Calu3 (cell line): ENCODE data around the gene XIAP. TPM values are rescaled to one million over a fixed set of nuclear protein-coding genes. Genes with fewer than 3 reads are reported as not detected.

Experiments
- BruUV-seq: library from RNA; stranded (reverse); fragments of 400-500 nt; replicated peaks from 2 replicates; lab custom pipeline; 2021; lab: Mats Ljungman, UMichigan
- CTCF ChIA-PET: fragments of 300-600 bp; sonication (Branson Sonifier 250); formaldehyde crosslinking; loops from one replicate; lab custom pipeline; 2022; ENCODE audit warnings: antibody characterized with exemption; lab: Charles Lee
- DNase-seq: peaks from one replicate; pipeline ENCODE4 v3.0.0; 2022
- H3K27ac Mint-ChIP-seq: one replicate; pipeline ENCODE4 v1.8.0; 2022; ENCODE audit warnings: mixed read lengths; ENCODE audit not compliant: unreplicated experiment
- H3K27me3 Mint-ChIP-seq: one replicate; pipeline ENCODE4 v1.8.0; 2022; ENCODE audit warnings: mixed read lengths; ENCODE audit not compliant: unreplicated experiment
- H3K36me3 Mint-ChIP-seq: one replicate; pipeline ENCODE4 v1.8.0; 2022; ENCODE audit warnings: mild to moderate bottlenecking, moderate library complexity, mixed read lengths; ENCODE audit not compliant: insufficient read depth, unreplicated experiment
- H3K4me1 Mint-ChIP-seq: one replicate; pipeline ENCODE4 v1.8.0; 2022; ENCODE audit warnings: mild to moderate bottlenecking, low read depth, mixed read lengths; ENCODE audit not compliant: unreplicated experiment
- H3K4me3 Mint-ChIP-seq: one replicate; pipeline ENCODE4 v1.8.0; 2022; ENCODE audit warnings: mild to moderate bottlenecking, low read depth, moderate library complexity, mixed read lengths; ENCODE audit not compliant: unreplicated experiment
- H3K9me3 Mint-ChIP-seq: one replicate; pipeline ENCODE4 v1.8.0; 2022; ENCODE audit warnings: low read depth, mixed read lengths; ENCODE audit not compliant: unreplicated experiment
- CTCF ChIP-seq: fragments of 200-600 bp; IDR thresholded peaks from one replicate; pipeline ENCODE4 v1.8.0; 2022; ENCODE audit warnings: antibody characterized with exemption; ENCODE audit not compliant: unreplicated experiment
- intact Hi-C: fragments of 100-400 bp; cut with micrococcal nuclease; formaldehyde crosslinking; loops from one replicate; pipeline ENCODE4 v1.10.0; 2022; ENCODE audit not compliant: unreplicated experiment
- total RNA-seq: library from RNA; stranded (reverse); gene quantifications from 2 replicates; pipeline ENCODE4 v1.2.3, GENCODE V29; 2022

XIAP gene
- total RNA-seq, 1 experiment from 2014 or later = 62.8 TPM

- intact Hi-C loops = no loop called here
- Mint-ChIP-seq H3K27me3 (no peaks in the 10 kb centered on the region), H3K4me3 (no peak overlapping the region), H3K9me3 (no peaks in the 10 kb centered on the region), H3K27ac (no peak overlapping the region), H3K4me1 (no peaks in the 10 kb centered on the region), H3K36me3 (no peaks in the 10 kb centered on the region)
- DNase-seq = no peak
- TF ChIP-seq CTCF = no peak
- CTCF ChIA-PET = no interaction called here
- BruUV-seq = no TSS peak
Observed at GRCh38 chrX:123943074-123943473, 83.2 kb downstream of the XIAP start.

- H3K27ac Mint-ChIP-seq = no peak overlapping the region
- no peak for DNase-seq
- H3K36me3 Mint-ChIP-seq = no peaks in the 10 kb centered on the region
- H3K27me3 Mint-ChIP-seq = no peaks in the 10 kb centered on the region
- no peaks in the 10 kb centered on the region for H3K4me1 Mint-ChIP-seq
- no peaks in the 10 kb centered on the region for H3K9me3 Mint-ChIP-seq
- BruUV-seq = no TSS peak
- H3K4me3 Mint-ChIP-seq = no peak overlapping the region
- TF ChIP-seq CTCF = no peak
- intact Hi-C loops = no loop called here
- CTCF ChIA-PET = no interaction called here
Observed at GRCh38 chrX:123943488-123943887, 83.6 kb downstream of the XIAP start.

GRCh38 chrX:123949846-123950245 is 90.0 kb downstream of the XIAP start:
- no peak overlapping the region for H3K27ac Mint-ChIP-seq
- TF ChIP-seq CTCF = no peak
- intact Hi-C loops = no loop called here
- peaks cover 3% of the 10 kb centered on the region for H3K9me3 Mint-ChIP-seq
- H3K4me1 Mint-ChIP-seq = peaks cover 13% of the 10 kb centered on the region
- no peak for DNase-seq
- peaks cover 19% of the 10 kb centered on the region for H3K36me3 Mint-ChIP-seq
- BruUV-seq = no TSS peak
- no peaks in the 10 kb centered on the region for H3K27me3 Mint-ChIP-seq
- CTCF ChIA-PET = no interaction called here
- no peak overlapping the region for H3K4me3 Mint-ChIP-seq

GRCh38 chrX:123959281-123960063 is 99.6 kb downstream of the XIAP start:
- no peak for TF ChIP-seq CTCF
- intact Hi-C loops = loop anchor here (5.0 kb wide), 3 partner anchors 42 to 127 kb away; no protein-coding TSS in a partner anchor
- Mint-ChIP-seq H3K27me3 (no peaks in the 10 kb centered on the region), H3K36me3 (peaks cover 56% of the 10 kb centered on the region), H3K4me3 (peak overlapping the region; percentile 97), H3K9me3 (no peaks in the 10 kb centered on the region), H3K27ac (peak overlapping the region; percentile 100), H3K4me1 (peaks cover 6% of the 10 kb centered on the region)
- DNase-seq = peak; percentile 28
- TSS peak; percentile 70 for BruUV-seq
- CTCF ChIA-PET = interaction anchor here (0.5 to 2.5 kb wide), 5 partner anchors 17 to 508 kb away, joined by 3 to 26 read pairs (median 4); no protein-coding TSS in a partner anchor
